ENCODE data around the gene MYB. TPM values are rescaled to one million over a fixed set of nuclear protein-coding genes. Genes with fewer than 3 reads are reported as not detected.

The MYB gene
- total RNA-seq, result 10 to 100 TPM; 50.9 to 53.6 TPM

DNA sequence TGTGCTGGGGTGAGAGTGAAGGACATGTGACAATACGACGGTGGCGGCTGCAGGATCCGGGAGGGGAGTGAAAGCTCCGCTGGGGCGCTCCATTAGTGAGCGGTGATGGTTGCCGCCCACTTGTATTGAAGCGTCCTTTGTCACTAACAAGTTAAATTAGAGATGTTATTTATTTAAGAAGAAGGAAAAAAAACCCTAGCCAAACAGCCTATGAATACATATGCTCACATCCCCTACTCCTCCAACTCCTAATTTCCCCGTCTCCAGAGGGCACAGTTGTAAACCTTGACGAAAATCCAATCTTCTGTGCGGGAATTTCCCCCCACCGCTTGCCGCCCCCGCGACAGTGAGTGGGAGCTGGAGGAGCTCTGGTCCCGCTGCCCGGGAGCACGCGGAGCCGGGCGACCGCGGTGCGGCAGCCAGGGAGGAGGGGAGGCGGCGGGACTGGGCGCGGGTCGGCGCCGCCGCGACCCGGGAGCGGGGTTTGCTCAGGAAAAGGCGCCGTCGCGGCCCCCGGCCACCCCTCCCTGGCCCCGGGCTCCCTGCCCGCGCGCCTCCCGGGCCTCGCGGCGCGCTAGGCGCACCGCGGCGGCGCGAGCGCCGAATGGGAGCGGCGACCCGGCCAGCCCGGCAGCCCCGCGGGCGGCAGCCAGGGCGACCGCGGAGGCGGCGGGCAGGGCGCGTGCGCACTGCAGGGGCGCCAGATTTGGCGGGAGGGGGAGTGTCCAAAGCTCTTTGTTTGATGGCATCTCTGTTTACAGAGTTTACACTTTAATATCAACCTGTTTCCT, at the start of gene MYB:
TSS of gene MYB (plus strand) at position 767 of the 791 bp plus-strand sequence. CDS start 206 bp downstream, outside the sequence.
- peaks cover 30% of the 10 kb centered on the region for H3K36me3 Mint-ChIP-seq (ENCODE audit: low read depth)
- ATAC-seq (peak; percentile 46), DNase-seq (peak; percentile 89)
- H3K4me3 Mint-ChIP-seq, result peak within 1 kb of the TSS; percentile 99
- peaks cover 40% of the 10 kb centered on the region for H3K4me1 Mint-ChIP-seq (ENCODE audit: low read depth)
- ChIA-PET CTCF (interaction anchor here (1.0 to 3.5 kb wide), 6 partner anchors 18 to 126 kb away, joined by 3 to 17 read pairs (median 5); partner anchors contain the start of gene HBS1L), POLR2A (interaction anchor here (0.6 to 8.1 kb wide), 22 partner anchors 8 to 1109 kb away, joined by 3 to 94 read pairs (median 4); partner anchors contain the start of gene BCLAF1)
- no peaks in the 10 kb centered on the region for H3K27me3 Mint-ChIP-seq
- intact Hi-C loops (cut with micrococcal nuclease), result loop anchor here (5.0 kb wide), 1 partner anchor 168 kb away; no protein-coding TSS in a partner anchor
- TF ChIP-seq CTCF (IDR thresholded peaks at IDR 0.05), result no peak
- H3K27ac Mint-ChIP-seq, result peak within 1 kb of the TSS; percentile 97
- H3K9me3 Mint-ChIP-seq, result no peaks in the 10 kb centered on the region

GRCh38 chr6:135132776-135133175, 48.3 kb upstream of the MYB start:
- CTCF ChIA-PET, result interaction anchor here (0.9 to 3.9 kb wide), 3 partner anchors 11 to 73 kb away, joined by 3 to 23 read pairs (median 4); no protein-coding TSS in a partner anchor
- POLR2A ChIA-PET, result interaction anchor here (0.8 to 2.6 kb wide), 3 partner anchors 10 to 50 kb away, joined by 3 to 17 read pairs (median 3); no protein-coding TSS in a partner anchor
- no peaks in the 10 kb centered on the region for H3K9me3 Mint-ChIP-seq
- peaks cover 3% of the 10 kb centered on the region for H3K36me3 Mint-ChIP-seq (ENCODE audit: low read depth)
- no peaks in the 10 kb centered on the region for H3K27me3 Mint-ChIP-seq
- H3K4me3 Mint-ChIP-seq, result no peak overlapping the region
- no peak for ATAC-seq
- TF ChIP-seq CTCF (IDR thresholded peaks at IDR 0.05), result no peak
- DNase-seq, result no peak
- intact Hi-C loops (cut with micrococcal nuclease), result no loop called here
- H3K4me1 Mint-ChIP-seq (ENCODE audit: low read depth), result peaks cover 59% of the 10 kb centered on the region
- no peak overlapping the region for H3K27ac Mint-ChIP-seq

- POLR2A ChIA-PET, result interaction anchor here (0.6 to 1.3 kb wide), 3 partner anchors 10 to 48 kb away, joined by 3 to 4 read pairs (median 3); no protein-coding TSS in a partner anchor
- no peaks in the 10 kb centered on the region for H3K36me3 Mint-ChIP-seq (ENCODE audit: low read depth)
- peak overlapping the region; percentile 57 for H3K27ac Mint-ChIP-seq
- intact Hi-C loops (cut with micrococcal nuclease), result no loop called here
- no peak overlapping the region for H3K4me3 Mint-ChIP-seq
- no peaks in the 10 kb centered on the region for H3K9me3 Mint-ChIP-seq
- DNase-seq, result no peak
- H3K4me1 Mint-ChIP-seq (ENCODE audit: low read depth), result peaks cover 34% of the 10 kb centered on the region
- CTCF ChIA-PET, result interaction anchor here (2.2 to 2.7 kb wide), 2 partner anchors 9 to 20 kb away, joined by 8 to 11 read pairs; no protein-coding TSS in a partner anchor
- no peaks in the 10 kb centered on the region for H3K27me3 Mint-ChIP-seq
- peak; percentile 71 for ATAC-seq
- TF ChIP-seq CTCF (IDR thresholded peaks at IDR 0.05), result no peak
Measured at GRCh38 chr6:135135835-135136234, 45.3 kb upstream of the MYB start.

GRCh38 chr6:135137826-135138225, 43.3 kb upstream of the MYB start:
- peaks cover 42% of the 10 kb centered on the region for H3K4me1 Mint-ChIP-seq (ENCODE audit: low read depth)
- ATAC-seq (no peak), DNase-seq (no peak)
- no peak overlapping the region for H3K4me3 Mint-ChIP-seq
- no peaks in the 10 kb centered on the region for H3K27me3 Mint-ChIP-seq
- H3K36me3 Mint-ChIP-seq (ENCODE audit: low read depth), result no peaks in the 10 kb centered on the region
- ChIA-PET POLR2A (no interaction called here), CTCF (interaction anchor here (2.4 kb wide), 1 partner anchor 25 kb away, joined by 6 read pairs; no protein-coding TSS in a partner anchor)
- H3K9me3 Mint-ChIP-seq, result no peaks in the 10 kb centered on the region
- no peak overlapping the region for H3K27ac Mint-ChIP-seq
- TF ChIP-seq CTCF (IDR thresholded peaks at IDR 0.05), result no peak
- intact Hi-C loops (cut with micrococcal nuclease), result no loop called here

All from activated CD8-positive, alpha-beta T cell treated with anti-CD3 and anti-CD28 coated beads for 36 hours (primary cell).